Superior temporal gyrus (tissue), 1 donor: ENCODE results near the gene DPY19L1.
"Not testable (repeated sequence)": the region's sequence is repeated elsewhere in the genome, so short reads cannot be mapped to it uniquely, and the experiment has no call there.

Experiments used
- DNase-seq: peaks from one replicate; pipeline ENCODE4 v3.0.0-alpha.2; 2016; ENCODE audit errors: extremely low spot score

DPY19L1 gene

GRCh38 chr7:35037211-35037525 is at the start of gene DPY19L1:
Gene DPY19L1 (minus strand): TSS chr7:35037485. CDS start chr7:35037394, 91 bp downstream.
- peak; percentile 7 for DNase-seq

- not testable (repeated sequence) for DNase-seq
These were observed 42.2 kb upstream of the DPY19L1 start for GRCh38 chr7:35079517-35079916.

GRCh38 chr7:35074008-35074407 is 36.7 kb upstream of the DPY19L1 start:
- DNase-seq = not testable (repeated sequence)

- DNase-seq = peak; percentile 35
These were observed 35.9 kb upstream of the DPY19L1 start for GRCh38 chr7:35072950-35073827.

- not testable (repeated sequence) for DNase-seq
These were observed 31.8 kb upstream of the DPY19L1 start for GRCh38 chr7:35069084-35069483.

- not testable (repeated sequence) for DNase-seq
These were observed 28.1 kb upstream of the DPY19L1 start for GRCh38 chr7:35065382-35065781.

GRCh38 chr7:35058571-35058970 is 21.3 kb upstream of the DPY19L1 start:
- not testable (repeated sequence) for DNase-seq

GRCh38 chr7:35057505-35058451 is 20.5 kb upstream of the DPY19L1 start:
- DNase-seq = not testable (repeated sequence)

GRCh38 chr7:35055733-35056132 is 18.4 kb upstream of the DPY19L1 start:
- DNase-seq = not testable (repeated sequence)

GRCh38 chr7:35053488-35054175 is 16.3 kb upstream of the DPY19L1 start:
- DNase-seq = not testable (repeated sequence)

- DNase-seq = not testable (repeated sequence)
These were observed 11.1 kb upstream of the DPY19L1 start for GRCh38 chr7:35048390-35048789.

- DNase-seq = not testable (repeated sequence)
These were observed 10.6 kb upstream of the DPY19L1 start for GRCh38 chr7:35047912-35048305.

GRCh38 chr7:35047263-35047911 is 10.1 kb upstream of the DPY19L1 start:
- not testable (repeated sequence) for DNase-seq

GRCh38 chr7:35043301-35043700 is 6.0 kb upstream of the DPY19L1 start:
- DNase-seq = not testable (repeated sequence)

- DNase-seq = no peak
These were observed 3.6 kb upstream of the DPY19L1 start for GRCh38 chr7:35040906-35041305.

- DNase-seq = no peak
These were observed 2.1 kb upstream of the DPY19L1 start for GRCh38 chr7:35039343-35039742.

- no peak for DNase-seq
These were observed 1.1 kb upstream of the DPY19L1 start for GRCh38 chr7:35038354-35038753.

- peak; percentile 89 for DNase-seq
These were observed 449 bp upstream of the DPY19L1 start for GRCh38 chr7:35037526-35038341.

GRCh38 chr7:35036361-35037171 is 719 bp downstream of the DPY19L1 start:
- peak; percentile 59 for DNase-seq
